GM12892 (cell line): ENCODE results near the gene VSTM2B.

Experiments used
- DNase-seq: peaks from one replicate; pipeline ENCODE4 v3.0.0; 2011; ENCODE audit not compliant: insufficient read length
- FAIRE-seq: peaks from 2 replicates; lab custom pipeline; 2011; peaks lifted over from hg19 to GRCh38; lab: Jason Lieb, UNC
- POLR2A ChIP-seq: IDR thresholded peaks from 2 replicates; pipeline ENCODE4 v1.6.1; 2011; ENCODE audit warnings: low read depth, low read length, control low read depth
- POLR2AphosphoS5 ChIP-seq: IDR thresholded peaks from 2 replicates; pipeline ENCODE4 v1.6.1; 2011; ENCODE audit warnings: low read depth, low read length, control low read depth
- TAF1 ChIP-seq: IDR thresholded peaks from 2 replicates; pipeline ENCODE4 v1.6.1; 2011; ENCODE audit warnings: low read depth, mild to moderate bottlenecking, control low read depth, low read length, borderline replicate concordance

VSTM2B gene

GRCh38 chr19:29499921-29500590, 25.7 kb upstream of the VSTM2B start:
- no peak for DNase-seq
- TF ChIP-seq POLR2A: no peak
- no peak for TF ChIP-seq TAF1
- no peak for TF ChIP-seq POLR2AphosphoS5
- no peak for FAIRE-seq

- TF ChIP-seq TAF1: no peak
- no peak for TF ChIP-seq POLR2AphosphoS5
- TF ChIP-seq POLR2A: no peak
- DNase-seq (no peak), FAIRE-seq (no peak)
These were observed 23.8 kb upstream of the VSTM2B start for GRCh38 chr19:29501816-29502580.

- DNase-seq: no peak
- no peak for FAIRE-seq
- TF ChIP-seq POLR2AphosphoS5: no peak
- no peak for TF ChIP-seq POLR2A
- TF ChIP-seq TAF1: no peak
These were observed 23.3 kb upstream of the VSTM2B start for GRCh38 chr19:29502581-29502850.

GRCh38 chr19:29503140-29503758, 22.5 kb upstream of the VSTM2B start:
- FAIRE-seq (no peak), DNase-seq (no peak)
- no peak for TF ChIP-seq TAF1
- no peak for TF ChIP-seq POLR2AphosphoS5
- TF ChIP-seq POLR2A: no peak

- no peak for FAIRE-seq
- TF ChIP-seq TAF1 (no peak), POLR2A (no peak), POLR2AphosphoS5 (no peak)
- no peak for DNase-seq
These were observed 22.0 kb upstream of the VSTM2B start for GRCh38 chr19:29503785-29504184.

- no peak for DNase-seq
- TF ChIP-seq TAF1 (no peak), POLR2AphosphoS5 (no peak), POLR2A (no peak)
- FAIRE-seq: no peak
These were observed 21.3 kb upstream of the VSTM2B start for GRCh38 chr19:29504454-29504853.

GRCh38 chr19:29505097-29505824, 20.5 kb upstream of the VSTM2B start:
- no peak for TF ChIP-seq POLR2A
- no peak for TF ChIP-seq POLR2AphosphoS5
- no peak for TF ChIP-seq TAF1
- FAIRE-seq (no peak), DNase-seq (no peak)

- TF ChIP-seq POLR2A: no peak
- no peak for TF ChIP-seq TAF1
- no peak for TF ChIP-seq POLR2AphosphoS5
- FAIRE-seq (no peak), DNase-seq (no peak)
These were observed 19.2 kb upstream of the VSTM2B start for GRCh38 chr19:29506619-29506911.

- no peak for FAIRE-seq
- no peak for DNase-seq
- no peak for TF ChIP-seq POLR2A
- TF ChIP-seq POLR2AphosphoS5: no peak
- TF ChIP-seq TAF1: no peak
These were observed 18.5 kb upstream of the VSTM2B start for GRCh38 chr19:29507081-29507860.

GRCh38 chr19:29508181-29508580, 17.6 kb upstream of the VSTM2B start:
- DNase-seq (no peak), FAIRE-seq (no peak)
- TF ChIP-seq TAF1: no peak
- TF ChIP-seq POLR2AphosphoS5: no peak
- TF ChIP-seq POLR2A: no peak

- TF ChIP-seq POLR2AphosphoS5: no peak
- no peak for TF ChIP-seq TAF1
- no peak for TF ChIP-seq POLR2A
- DNase-seq (no peak), FAIRE-seq (no peak)
These were observed 16.3 kb upstream of the VSTM2B start for GRCh38 chr19:29509456-29509855.
